ENCODE measurements around the gene ANAPC16. TPM values are rescaled to one million over a fixed set of nuclear protein-coding genes. Genes with fewer than 3 reads are reported as not detected.
"Not testable (repeated sequence)": the region's sequence is repeated elsewhere in the genome, so short reads cannot be mapped to it uniquely, and the experiment has no call there.

The ANAPC16 gene
- total RNA-seq, 1 donor from 2014 or later: 28.1 TPM

- no peak for DNase-seq (ENCODE audit: extremely low read depth, low read depth, low spot score)
Measured at GRCh38 chr10:72277340-72277995, 61.7 kb downstream of the ANAPC16 start.

- no peak for DNase-seq (ENCODE audit: extremely low read depth, low read depth, low spot score)
Measured at GRCh38 chr10:72277996-72278667, 62.3 kb downstream of the ANAPC16 start.

- no peak for DNase-seq (ENCODE audit: extremely low read depth, low read depth, low spot score)
Measured at GRCh38 chr10:72278668-72279393, 63.0 kb downstream of the ANAPC16 start.

GRCh38 chr10:72279587-72279986 lies 63.8 kb downstream of the ANAPC16 start:
- not testable (repeated sequence) for DNase-seq (ENCODE audit: extremely low read depth, low read depth, low spot score)

GRCh38 chr10:72283131-72283530 lies 67.3 kb downstream of the ANAPC16 start:
- no peak for DNase-seq (ENCODE audit: extremely low read depth, low read depth, low spot score)

Other genes starting within 250 kb of the ANAPC16 start
- gene SPOCK2, start 127.5 kb upstream of the ANAPC16 start, total RNA-seq: 0.41 and 3.9 TPM in 2 replicates
- gene ASCC1, start 264 bp downstream of the ANAPC16 start, total RNA-seq: 23.8 and 26.3 TPM in 2 replicates
- gene DDIT4, start 57.9 kb downstream of the ANAPC16 start, total RNA-seq: 54.6 and 80.2 TPM in 2 replicates
- gene DNAJB12, start 138.9 kb downstream of the ANAPC16 start, total RNA-seq: 29.5 and 34.8 TPM in 2 replicates